ENCODE results near the gene RAD51B. TPM values are rescaled to one million over a fixed set of nuclear protein-coding genes. Genes with fewer than 3 reads are reported as not detected.
"Not testable (repeated sequence)": the region's sequence is repeated elsewhere in the genome, so short reads cannot be mapped to it uniquely, and the experiment has no call there.

Gene RAD51B
- total and polyA plus RNA-seq, 2 of the 13 experiments (the other 11 are each of a cell fraction or from before 2014, with no cell fraction given), result 7.0 to 9.5 TPM

DNA sequence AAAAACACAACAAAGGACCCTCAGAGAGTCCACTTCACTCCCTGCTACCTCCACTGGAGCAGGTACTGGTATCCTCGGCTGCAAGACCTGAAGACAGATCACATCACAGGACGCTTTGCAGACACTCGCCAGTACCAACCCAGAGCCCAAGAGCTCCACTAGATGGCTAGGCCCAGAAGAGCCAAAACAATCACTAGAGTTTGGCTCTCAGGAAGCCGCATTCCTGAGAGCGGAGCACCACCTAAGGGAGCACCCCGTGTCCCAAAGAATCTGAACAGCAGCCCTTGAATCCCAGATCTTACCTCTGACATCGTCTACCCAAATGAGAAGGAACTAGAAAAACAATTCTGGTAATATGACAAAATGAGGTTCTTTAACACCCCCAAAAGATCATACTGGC, 399.8 kb downstream of the RAD51B start:
- no peaks in the 10 kb centered on the region for H4K20me1 ChIP-seq (ENCODE audit: insufficient read depth, low read length)
- POLR2A ChIA-PET, result no interaction called here
- CTCF ChIA-PET (ENCODE audit: low intra/inter-chr PET ratio, low total read pairs), result no interaction called here
- BruUV-seq (replicated peaks), result no TSS peak
- WGBS (ENCODE audit: low lambda C conversion rate), result 91% methylated on average over 7 of the region's 7 CpGs
- no peak overlapping the region for H3K9ac ChIP-seq (ENCODE audit: insufficient read depth, low read depth, low read length)
- no peak for FAIRE-seq
- in situ Hi-C loops (cut with HindIII; ENCODE audit: extremely low pct_ligation_motif_present, low pct_unique_long_range_greater_than_20kb), result no loop called here
- no peaks in the 10 kb centered on the region for H3K36me3 ChIP-seq (replicated peaks in 1 of 2; ENCODE audit: control insufficient read depth in 1 of 2, insufficient read depth in 2 of 2, low read length in 2 of 2)
- H3K4me2 ChIP-seq (ENCODE audit: low read depth, low read length), result no peak overlapping the region
- H3K4me1 ChIP-seq (ENCODE audit: insufficient read depth, low read length), result no peaks in the 10 kb centered on the region
- H3K27me3 ChIP-seq (ENCODE audit: control insufficient read depth in 1 of 2, insufficient read depth in 2 of 2, low read length in 2 of 2), result no peaks in the 10 kb centered on the region
- no peak overlapping the region for H3K4me3 ChIP-seq (replicated peaks in 1 of 3; ENCODE audit: insufficient read depth in 1 of 3, low read depth in 2 of 3, low read length in 3 of 3)
- no peak for DNase-seq (ENCODE audit: low spot score)
- TF ChIP-seq ZNF263 (CRISPR knock-in tag; IDR thresholded peaks at IDR 0.05) (peak; percentile 88), STAG1 (CRISPR knock-in tag; IDR thresholded peaks at IDR 0.05) (peak; percentile 32)
- TF ChIP-seq, protein P1, sequence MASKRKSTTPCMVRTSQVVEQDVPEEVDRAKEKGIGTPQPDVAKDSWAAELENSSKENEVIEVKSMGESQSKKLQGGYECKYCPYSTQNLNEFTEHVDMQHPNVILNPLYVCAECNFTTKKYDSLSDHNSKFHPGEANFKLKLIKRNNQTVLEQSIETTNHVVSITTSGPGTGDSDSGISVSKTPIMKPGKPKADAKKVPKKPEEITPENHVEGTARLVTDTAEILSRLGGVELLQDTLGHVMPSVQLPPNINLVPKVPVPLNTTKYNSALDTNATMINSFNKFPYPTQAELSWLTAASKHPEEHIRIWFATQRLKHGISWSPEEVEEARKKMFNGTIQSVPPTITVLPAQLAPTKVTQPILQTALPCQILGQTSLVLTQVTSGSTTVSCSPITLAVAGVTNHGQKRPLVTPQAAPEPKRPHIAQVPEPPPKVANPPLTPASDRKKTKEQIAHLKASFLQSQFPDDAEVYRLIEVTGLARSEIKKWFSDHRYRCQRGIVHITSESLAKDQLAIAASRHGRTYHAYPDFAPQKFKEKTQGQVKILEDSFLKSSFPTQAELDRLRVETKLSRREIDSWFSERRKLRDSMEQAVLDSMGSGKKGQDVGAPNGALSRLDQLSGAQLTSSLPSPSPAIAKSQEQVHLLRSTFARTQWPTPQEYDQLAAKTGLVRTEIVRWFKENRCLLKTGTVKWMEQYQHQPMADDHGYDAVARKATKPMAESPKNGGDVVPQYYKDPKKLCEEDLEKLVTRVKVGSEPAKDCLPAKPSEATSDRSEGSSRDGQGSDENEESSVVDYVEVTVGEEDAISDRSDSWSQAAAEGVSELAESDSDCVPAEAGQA (IDR thresholded peaks at IDR 0.05; ENCODE audit: low read depth), result no peak
- TF ChIP-seq, protein P1 (CRISPR knock-in tag; IDR thresholded peaks at IDR 0.05; ENCODE audit: borderline replicate concordance), result no peak
- H3K27ac ChIP-seq (ENCODE audit: extremely low read length, insufficient read depth, low read length), result no peak overlapping the region
- intact Hi-C loops (cut with micrococcal nuclease; ENCODE audit: unreplicated experiment), result no loop called here
- H2AFZ ChIP-seq (ENCODE audit: low read length), result no peak overlapping the region
- H3K9me3 ChIP-seq (ENCODE audit: low read length), result no peaks in the 10 kb centered on the region
- no peaks in the 10 kb centered on the region for H3K79me2 ChIP-seq (ENCODE audit: insufficient read depth, low read length)
- ATAC-seq, result no peak

GRCh38 chr14:68221046-68221445, 401.5 kb downstream of the RAD51B start:
- H3K4me3 ChIP-seq (replicated peaks in 1 of 3; ENCODE audit: insufficient read depth in 1 of 3, low read depth in 2 of 3, low read length in 3 of 3); H3K4me2 ChIP-seq (ENCODE audit: low read depth, low read length); intact Hi-C loops (cut with micrococcal nuclease; ENCODE audit: unreplicated experiment); ATAC-seq; FAIRE-seq; H3K27me3 ChIP-seq (ENCODE audit: control insufficient read depth in 1 of 2, insufficient read depth in 2 of 2, low read length in 2 of 2); H3K9me3 ChIP-seq (ENCODE audit: low read length); POLR2A ChIA-PET; in situ Hi-C loops (cut with HindIII; ENCODE audit: extremely low pct_ligation_motif_present, low pct_unique_long_range_greater_than_20kb); H2AFZ ChIP-seq (ENCODE audit: low read length); H3K4me1 ChIP-seq (ENCODE audit: insufficient read depth, low read length); H3K36me3 ChIP-seq (replicated peaks in 1 of 2; ENCODE audit: control insufficient read depth in 1 of 2, insufficient read depth in 2 of 2, low read length in 2 of 2); H4K20me1 ChIP-seq (ENCODE audit: insufficient read depth, low read length); BruUV-seq (replicated peaks); DNase-seq (ENCODE audit: low spot score); H3K27ac ChIP-seq (ENCODE audit: extremely low read length, insufficient read depth, low read length); H3K79me2 ChIP-seq (ENCODE audit: insufficient read depth, low read length); H3K9ac ChIP-seq (ENCODE audit: insufficient read depth, low read depth, low read length); CTCF ChIA-PET (ENCODE audit: low intra/inter-chr PET ratio, low total read pairs): not testable (repeated sequence)
- WGBS (ENCODE audit: low lambda C conversion rate), result 82% methylated on average over 2 of the region's 2 CpGs

All from HepG2 (cell line).